Measurements from ENCODE around the gene DGKI.

The DGKI gene

DNA sequence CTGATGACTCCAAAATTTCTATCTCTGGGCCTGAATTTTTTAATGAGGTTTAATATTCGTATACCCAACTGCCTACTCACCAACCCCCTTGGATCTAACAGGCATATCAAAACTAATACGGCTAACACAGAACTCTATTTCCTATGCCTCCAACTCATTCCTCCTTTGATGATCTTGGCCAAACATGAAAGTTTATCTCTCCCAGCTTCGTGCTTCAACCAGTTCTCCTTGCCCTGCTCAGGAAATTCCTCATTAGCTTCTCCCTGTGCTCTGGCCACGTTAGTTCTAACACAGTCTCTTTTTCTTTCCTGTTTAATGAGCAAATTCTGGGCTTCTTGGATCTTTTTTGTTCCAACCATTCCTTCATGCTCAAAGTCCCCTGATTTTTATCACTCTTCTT is 364.3 kb downstream of the DGKI start:
- H4K20me1 ChIP-seq = no peaks in the 10 kb centered on the region
- H3K27me3 ChIP-seq = no peaks in the 10 kb centered on the region
- H3K36me3 ChIP-seq = no peaks in the 10 kb centered on the region
- TF ChIP-seq Cebpa-rat (IDR thresholded peaks at IDR 0.05) = no peak
- no peaks in the 10 kb centered on the region for H3K4me1 ChIP-seq
- H3K27ac ChIP-seq = no peak overlapping the region
- H3K4me2 ChIP-seq = no peak overlapping the region
- no peaks in the 10 kb centered on the region for H3K9me3 ChIP-seq
- no peak overlapping the region for H3K4me3 ChIP-seq
- H3K9ac ChIP-seq = no peak overlapping the region

DNA sequence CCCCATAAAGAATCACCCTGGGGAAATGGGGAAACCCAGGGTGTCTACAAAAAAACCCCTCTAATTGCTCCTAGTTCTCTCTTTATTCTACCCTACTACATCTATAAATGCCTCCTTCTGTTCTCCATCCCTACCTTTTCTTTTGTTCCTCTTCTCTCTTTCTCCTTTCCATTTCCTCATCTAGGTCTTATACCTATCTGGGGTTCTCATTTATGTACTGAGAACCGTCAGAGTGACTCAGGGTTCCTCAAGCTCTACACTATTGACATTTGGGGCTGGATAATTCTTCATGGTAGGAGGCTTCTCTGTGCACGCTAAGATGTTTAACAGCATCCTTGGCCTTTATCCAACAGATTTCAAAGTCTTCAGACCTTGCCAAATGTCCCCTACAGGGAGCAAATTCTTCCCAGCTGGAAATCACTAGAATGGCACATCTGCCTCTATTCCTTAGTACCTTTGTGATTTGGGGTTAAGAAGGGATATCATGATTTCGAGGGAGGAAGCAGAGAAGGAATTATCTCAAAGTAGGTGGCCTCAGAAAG is 365.9 kb downstream of the DGKI start:
- Histone ChIP-seq H3K9me3 (no peaks in the 10 kb centered on the region), H3K27ac (no peak overlapping the region), H3K4me2 (no peak overlapping the region), H3K4me3 (no peak overlapping the region), H4K20me1 (no peaks in the 10 kb centered on the region), H3K9ac (no peak overlapping the region), H3K36me3 (no peaks in the 10 kb centered on the region), H3K4me1 (no peaks in the 10 kb centered on the region), H3K27me3 (no peaks in the 10 kb centered on the region)
- no peak for TF ChIP-seq Cebpa-rat (IDR thresholded peaks at IDR 0.05)

GRCh38 chr7:137480401-137480800 is 366.4 kb downstream of the DGKI start:
- TF ChIP-seq Cebpa-rat (IDR thresholded peaks at IDR 0.05) = no peak
- Histone ChIP-seq H3K27me3 (no peaks in the 10 kb centered on the region), H4K20me1 (no peaks in the 10 kb centered on the region), H3K4me1 (no peaks in the 10 kb centered on the region), H3K36me3 (no peaks in the 10 kb centered on the region), H3K4me2 (no peak overlapping the region), H3K27ac (no peak overlapping the region), H3K9ac (no peak overlapping the region), H3K9me3 (no peaks in the 10 kb centered on the region), H3K4me3 (no peak overlapping the region)

DNA sequence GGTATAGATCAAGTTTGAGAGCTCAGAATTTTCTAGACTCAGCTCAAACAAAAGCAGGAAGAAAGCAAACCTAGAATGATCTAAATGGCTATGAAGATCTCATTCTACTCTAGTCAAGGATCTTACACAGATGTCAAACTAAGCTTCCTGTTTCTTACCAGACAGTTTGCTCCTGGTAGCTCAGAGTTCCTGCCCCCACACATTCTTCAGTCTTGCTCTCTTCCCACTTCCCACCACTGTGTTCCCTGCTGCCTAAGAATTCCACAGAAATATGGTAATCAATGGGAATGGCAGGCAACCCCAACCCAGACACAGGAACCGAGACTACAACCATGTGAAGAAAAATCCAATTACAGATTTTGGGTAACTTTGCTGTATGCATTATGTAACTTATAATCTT is 369.8 kb downstream of the DGKI start:
- Histone ChIP-seq H3K4me2 (no peak overlapping the region), H4K20me1 (no peaks in the 10 kb centered on the region), H3K9ac (no peak overlapping the region), H3K9me3 (no peaks in the 10 kb centered on the region), H3K27me3 (no peaks in the 10 kb centered on the region), H3K36me3 (no peaks in the 10 kb centered on the region), H3K4me1 (no peaks in the 10 kb centered on the region), H3K27ac (no peak overlapping the region), H3K4me3 (no peak overlapping the region)
- no peak for TF ChIP-seq Cebpa-rat (IDR thresholded peaks at IDR 0.05)

DNA sequence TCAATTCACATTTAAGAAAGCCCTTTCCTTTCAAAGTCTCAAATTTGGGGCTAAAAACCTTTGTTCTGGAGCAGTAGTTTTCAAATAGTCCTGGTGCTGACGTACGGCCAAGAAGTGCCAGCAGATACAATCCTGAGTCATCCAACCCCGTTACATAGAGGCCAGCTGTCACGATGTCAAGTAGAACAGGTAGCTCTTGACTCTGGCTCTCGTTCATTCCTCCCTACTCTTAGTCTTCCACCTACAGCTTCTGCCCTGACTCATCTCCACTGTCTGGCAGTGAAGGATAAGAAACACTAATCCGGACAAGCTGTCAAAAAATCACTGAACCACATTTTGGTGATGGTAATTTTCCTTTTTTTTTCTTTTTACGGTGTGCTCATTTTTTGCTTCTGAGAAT is 370.8 kb downstream of the DGKI start:
- H3K27me3 ChIP-seq = no peaks in the 10 kb centered on the region
- no peaks in the 10 kb centered on the region for H3K36me3 ChIP-seq
- H3K4me3 ChIP-seq = no peak overlapping the region
- H3K9me3 ChIP-seq = no peaks in the 10 kb centered on the region
- no peaks in the 10 kb centered on the region for H4K20me1 ChIP-seq
- no peak for TF ChIP-seq Cebpa-rat (IDR thresholded peaks at IDR 0.05)
- H3K4me2 ChIP-seq = no peak overlapping the region
- H3K27ac ChIP-seq = no peak overlapping the region
- H3K9ac ChIP-seq = no peak overlapping the region
- no peaks in the 10 kb centered on the region for H3K4me1 ChIP-seq

- Histone ChIP-seq H3K36me3 (no peaks in the 10 kb centered on the region), H3K4me2 (no peak overlapping the region), H3K9me3 (no peaks in the 10 kb centered on the region), H3K27me3 (no peaks in the 10 kb centered on the region), H3K4me3 (no peak overlapping the region), H3K27ac (no peak overlapping the region), H4K20me1 (no peaks in the 10 kb centered on the region), H3K9ac (no peak overlapping the region), H3K4me1 (no peaks in the 10 kb centered on the region)
- TF ChIP-seq Cebpa-rat (IDR thresholded peaks at IDR 0.05) = no peak
Measured at GRCh38 chr7:137474540-137475026, 372.2 kb downstream of the DGKI start.

- no peaks in the 10 kb centered on the region for H3K27me3 ChIP-seq
- no peaks in the 10 kb centered on the region for H3K9me3 ChIP-seq
- H4K20me1 ChIP-seq = no peaks in the 10 kb centered on the region
- TF ChIP-seq Cebpa-rat (IDR thresholded peaks at IDR 0.05) = no peak
- H3K27ac ChIP-seq = no peak overlapping the region
- H3K36me3 ChIP-seq = no peaks in the 10 kb centered on the region
- no peaks in the 10 kb centered on the region for H3K4me1 ChIP-seq
- no peak overlapping the region for H3K4me2 ChIP-seq
- no peak overlapping the region for H3K4me3 ChIP-seq
- no peak overlapping the region for H3K9ac ChIP-seq
Measured at GRCh38 chr7:137471128-137471527, 375.6 kb downstream of the DGKI start.

- H3K9ac ChIP-seq = no peak overlapping the region
- no peak for TF ChIP-seq Cebpa-rat (IDR thresholded peaks at IDR 0.05)
Measured at GRCh38 chr7:137469858-137470257, 376.9 kb downstream of the DGKI start.

DNA sequence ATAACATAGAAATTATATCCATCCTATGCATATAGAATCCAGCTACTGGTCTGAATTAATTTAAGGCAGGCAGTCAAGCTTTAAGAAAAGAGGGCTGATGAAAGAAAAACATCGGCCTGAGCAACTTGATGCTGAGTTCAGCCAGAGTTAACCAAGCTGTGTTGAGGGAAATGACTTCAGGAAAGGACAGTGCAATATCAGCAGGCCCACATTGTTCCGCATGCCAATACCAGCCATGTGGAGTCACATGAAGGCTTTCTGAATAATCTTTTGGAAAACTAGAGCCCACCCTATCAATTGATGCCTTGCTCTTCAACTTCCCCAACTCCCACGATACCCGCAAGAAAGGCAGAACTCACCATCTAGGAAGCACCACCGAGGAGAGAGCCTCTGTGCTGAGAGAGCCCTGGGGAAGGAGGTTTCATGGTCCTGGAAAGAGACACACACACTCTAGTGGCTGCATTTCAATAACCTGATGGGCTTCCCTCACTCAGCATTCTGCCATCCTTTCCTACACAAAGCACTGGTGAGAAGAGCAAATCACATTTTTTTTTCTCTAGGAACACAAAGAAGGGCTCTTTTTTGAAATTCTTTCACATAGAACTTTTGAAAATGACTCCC is 377.5 kb downstream of the DGKI start:
- H4K20me1 ChIP-seq = no peaks in the 10 kb centered on the region
- H3K9me3 ChIP-seq = no peaks in the 10 kb centered on the region
- no peaks in the 10 kb centered on the region for H3K27me3 ChIP-seq
- H3K36me3 ChIP-seq = no peaks in the 10 kb centered on the region
- TF ChIP-seq Cebpa-rat (IDR thresholded peaks at IDR 0.05) = no peak
- H3K4me1 ChIP-seq = no peaks in the 10 kb centered on the region
- H3K27ac ChIP-seq = no peak overlapping the region
- H3K9ac ChIP-seq = no peak overlapping the region
- H3K4me2 ChIP-seq = no peak overlapping the region
- no peak overlapping the region for H3K4me3 ChIP-seq

More at GRCh38 chr7:137469858-137470257, 376.9 kb downstream of the DGKI start:
- Histone ChIP-seq H3K27ac (no peak overlapping the region), H3K36me3 (no peaks in the 10 kb centered on the region), H3K4me2 (no peak overlapping the region), H3K27me3 (no peaks in the 10 kb centered on the region), H4K20me1 (no peaks in the 10 kb centered on the region), H3K4me3 (no peak overlapping the region), H3K9me3 (no peaks in the 10 kb centered on the region), H3K4me1 (no peaks in the 10 kb centered on the region)

- H3K36me3 ChIP-seq = no peaks in the 10 kb centered on the region
- no peaks in the 10 kb centered on the region for H4K20me1 ChIP-seq
- no peak overlapping the region for H3K4me2 ChIP-seq
- no peak overlapping the region for H3K27ac ChIP-seq
- H3K27me3 ChIP-seq = no peaks in the 10 kb centered on the region
- no peak overlapping the region for H3K4me3 ChIP-seq
- no peaks in the 10 kb centered on the region for H3K4me1 ChIP-seq
- H3K9me3 ChIP-seq = no peaks in the 10 kb centered on the region
- no peak for TF ChIP-seq Cebpa-rat (IDR thresholded peaks at IDR 0.05)
- H3K9ac ChIP-seq = no peak overlapping the region
Measured at GRCh38 chr7:137462847-137463246, 383.9 kb downstream of the DGKI start.

Data from BLaER1 (cell line).